PC-3 (cell line): ENCODE data around the gene DGKE. TPM values are rescaled to one million over a fixed set of nuclear protein-coding genes. Genes with fewer than 3 reads are reported as not detected.

Experiments used
- ATAC-seq: fragments of 200-7000 bp; cut with Tn5 transposase; 2 replicates; pipeline ENCODE4 v1.9.1; 2020; ENCODE audit warnings: mild to moderate bottlenecking, moderate library complexity
- BruUV-seq: library from RNA; stranded (reverse); fragments of 400-500 nt; replicated peaks from 2 replicates; lab custom pipeline; 2021; lab: Mats Ljungman, UMichigan
- CTCF ChIA-PET: fragments of 300-600 bp; sonication (Branson Sonifier 250); formaldehyde crosslinking; loops from one replicate; lab custom pipeline; 2022; ENCODE audit warnings: antibody characterized with exemption; lab: Charles Lee
- POLR2A ChIA-PET: fragments of 300-600 bp; sonication (Branson Sonifier 250); formaldehyde crosslinking; loops from one replicate; lab custom pipeline; 2022; ENCODE audit warnings: antibody characterized with exemption; ENCODE audit not compliant: unreplicated experiment; lab: Charles Lee
- DNase-seq: peaks from one replicate; pipeline ENCODE4 v3.0.0-alpha.2; 2015
- H2AFZ ChIP-seq: fragments of 300-600 bp; sonication (generic); 2 replicates; pipeline ENCODE4 v1.6.0; 2016; ENCODE audit warnings: antibody characterized with exemption, low read length
- H3F3A ChIP-seq: fragments of 300-600 bp; sonication (generic); one replicate; pipeline ENCODE4 v1.6.0; 2017; ENCODE audit warnings: antibody characterized with exemption, low read length, control low read depth, mild to moderate bottlenecking; ENCODE audit not compliant: unreplicated experiment
- H3K27ac ChIP-seq: fragments of 300-600 bp; sonication (generic); 2 replicates; pipeline ENCODE4 v1.5.1; 2016; ENCODE audit warnings: mild to moderate bottlenecking, low read length
- H3K27me3 ChIP-seq: fragments of 300-600 bp; sonication (generic); 2 replicates; pipeline ENCODE4 v1.6.1; 2016; ENCODE audit warnings: low read length, mixed read lengths
- H3K36me3 ChIP-seq: fragments of 300-600 bp; sonication (generic); 2 replicates; pipeline ENCODE4 v1.6.1; 2016; ENCODE audit warnings: low read depth, mixed run types, low read length, mixed read lengths
- H3K4me1 ChIP-seq: fragments of 300-600 bp; sonication (generic); 2 replicates; pipeline ENCODE4 v1.5.1; 2016; ENCODE audit warnings: low read length; ENCODE audit not compliant: insufficient read depth
- H3K4me2 ChIP-seq: fragments of 300-600 bp; sonication (generic); 2 replicates; pipeline ENCODE4 v1.6.0; 2016; ENCODE audit warnings: low read length
- H3K4me3 ChIP-seq: fragments of 300-600 bp; sonication (generic); 2 replicates; pipeline ENCODE4 v1.5.1; 2016; ENCODE audit warnings: mild to moderate bottlenecking, low read length, mixed read lengths
- H3K79me2 ChIP-seq: fragments of 300-600 bp; sonication (generic); 2 replicates; pipeline ENCODE4 v1.6.1; 2017; ENCODE audit warnings: low read length, mixed read lengths
- H3K9ac ChIP-seq: fragments of 300-600 bp; sonication (generic); 2 replicates; pipeline ENCODE4 v1.6.0; 2016; ENCODE audit warnings: mild to moderate bottlenecking, low read length
- H3K9me2 ChIP-seq: fragments of 300-600 bp; sonication (generic); replicated peaks from 2 replicates; pipeline ENCODE4 v1.6.1; 2016; ENCODE audit warnings: mixed run types, low read length, mixed read lengths
- H3K9me3 ChIP-seq: fragments of 300-600 bp; sonication (generic); 2 replicates; pipeline ENCODE4 v1.6.1; 2016; ENCODE audit warnings: low read length, mixed read lengths
- H4K20me1 ChIP-seq: fragments of 300-600 bp; sonication (generic); 2 replicates; pipeline ENCODE4 v1.6.1; 2016; ENCODE audit warnings: low read length, mixed read lengths
- CTCF ChIP-seq: fragments of 300-600 bp; sonication (generic); conservative IDR thresholded peaks from 2 replicates; pipeline ENCODE4 v1.5.1; 2017; ENCODE audit warnings: antibody characterized with exemption, low read depth, mild to moderate bottlenecking, low read length
- EZH2 ChIP-seq: fragments of 300-600 bp; sonication (generic); IDR thresholded peaks from one replicate; pipeline ENCODE4 v1.6.1; 2017; ENCODE audit warnings: antibody characterized with exemption, mild to moderate bottlenecking, low read length; ENCODE audit not compliant: unreplicated experiment
- EZH2phosphoT487 ChIP-seq: fragments of 300-600 bp; sonication (generic); IDR thresholded peaks from 2 replicates; pipeline ENCODE4 v1.6.1; 2018; ENCODE audit warnings: mild to moderate bottlenecking, antibody characterized with exemption, low read length, borderline replicate concordance
- intact Hi-C: fragments of 100-400 bp; cut with micrococcal nuclease; formaldehyde crosslinking; loops from 2 replicates; pipeline ENCODE4 v1.9.0; 2023
- total RNA-seq: library from RNA; depleted of rRNA; stranded (reverse); fragments of >200 nt; gene quantifications from 2 replicates; pipeline ENCODE4 v1.2.3, GENCODE V29; 2014

The DGKE gene
- total RNA-seq, 1 experiment from 2014 or later, result 8.4 TPM

GRCh38 chr17:56896968-56897359 is 63.0 kb downstream of the DGKE start:
- H2AFZ ChIP-seq, result no peak overlapping the region
- H3K9me2 ChIP-seq, result no peaks in the 10 kb centered on the region
- peaks cover 8% of the 10 kb centered on the region; the same call in 1 of the 2 replicates for H3K79me2 ChIP-seq
- H3K9ac ChIP-seq, result no peak overlapping the region
- peaks cover 91% of the 10 kb centered on the region for H3K36me3 ChIP-seq
- no peak overlapping the region for H3K4me3 ChIP-seq
- no peaks in the 10 kb centered on the region for H4K20me1 ChIP-seq
- no peak for TF ChIP-seq CTCF
- no peak for TF ChIP-seq EZH2phosphoT487
- TF ChIP-seq EZH2, result no peak
- H3K4me2 ChIP-seq, result no peak overlapping the region
- BruUV-seq, result TSS peak; percentile 3
- no peak overlapping the region for H3K27ac ChIP-seq
- intact Hi-C loops, result no loop called here
- peaks cover 15% of the 10 kb centered on the region for H3K4me1 ChIP-seq
- DNase-seq, result peak; percentile 42
- ChIA-PET POLR2A (no interaction called here), CTCF (no interaction called here)
- H3K9me3 ChIP-seq, result no peaks in the 10 kb centered on the region
- no peak for ATAC-seq
- H3F3A ChIP-seq, result no peaks in the 10 kb centered on the region
- H3K27me3 ChIP-seq, result no peaks in the 10 kb centered on the region

- ChIA-PET CTCF (no interaction called here), POLR2A (no interaction called here)
- H3K27ac ChIP-seq, result no peak overlapping the region
- H3K9me3 ChIP-seq, result no peaks in the 10 kb centered on the region
- DNase-seq, result no peak
- H3K4me2 ChIP-seq, result no peak overlapping the region
- H3K9ac ChIP-seq, result no peak overlapping the region
- H3K4me1 ChIP-seq, result peaks cover 24% of the 10 kb centered on the region
- H3F3A ChIP-seq, result no peaks in the 10 kb centered on the region
- no peak overlapping the region for H3K4me3 ChIP-seq
- intact Hi-C loops, result no loop called here
- peaks cover 11% of the 10 kb centered on the region; the same call in 1 of the 2 replicates for H3K79me2 ChIP-seq
- H3K36me3 ChIP-seq, result peaks cover 89% of the 10 kb centered on the region
- H4K20me1 ChIP-seq, result no peaks in the 10 kb centered on the region
- no peaks in the 10 kb centered on the region for H3K27me3 ChIP-seq
- no peak for ATAC-seq
- no peaks in the 10 kb centered on the region for H3K9me2 ChIP-seq
- no peak for TF ChIP-seq EZH2
- no peak for TF ChIP-seq EZH2phosphoT487
- TF ChIP-seq CTCF, result no peak
- no peak overlapping the region for H2AFZ ChIP-seq
- BruUV-seq, result no TSS peak
These were observed 63.9 kb downstream of the DGKE start for GRCh38 chr17:56897646-56898424.

GRCh38 chr17:56898874-56899273 is 64.9 kb downstream of the DGKE start:
- ATAC-seq (no peak), DNase-seq (no peak)
- intact Hi-C loops, result no loop called here
- Histone ChIP-seq H3F3A (no peaks in the 10 kb centered on the region), H3K4me2 (no peak overlapping the region), H3K4me3 (no peak overlapping the region), H3K36me3 (peaks cover 87% of the 10 kb centered on the region), H2AFZ (no peak overlapping the region), H3K27me3 (no peaks in the 10 kb centered on the region), H3K9ac (no peak overlapping the region), H3K4me1 (peaks cover 27% of the 10 kb centered on the region), H3K79me2 (peaks cover 11% of the 10 kb centered on the region; the same call in 1 of the 2 replicates), H3K9me3 (no peaks in the 10 kb centered on the region), H4K20me1 (no peaks in the 10 kb centered on the region), H3K9me2 (no peaks in the 10 kb centered on the region), H3K27ac (no peak overlapping the region)
- TF ChIP-seq EZH2, result no peak
- no peak for TF ChIP-seq CTCF
- no peak for TF ChIP-seq EZH2phosphoT487
- POLR2A ChIA-PET, result interaction anchor here (0.6 kb wide), 1 partner anchor 111 kb away, joined by 3 read pairs; no protein-coding TSS in a partner anchor
- CTCF ChIA-PET, result no interaction called here
- BruUV-seq, result no TSS peak
